Spinal cord (tissue), 10 donors: ENCODE results near the gene ADGRL3. TPM values are rescaled to one million over a fixed set of nuclear protein-coding genes. Genes with fewer than 3 reads are reported as not detected.
A peak's percentile ranks its signal among the peaks of the same experiment; 100 is the strongest.

Experiments
- DNase-seq, 6 donors: peaks; one replicate each; pipeline versions ENCODE4 v3.0.0 to v3.0.0-alpha.2; 2013 to 2015; ENCODE audit warnings: low spot score in 6 of 6, low read depth in 4 of 6
- H3K27ac ChIP-seq: one replicate; pipeline ENCODE4 v1.5.1; 2013; ENCODE audit warnings: low read depth, low read length, control low read depth
- H3K27me3 ChIP-seq: one replicate; pipeline ENCODE4 v1.6.1; 2013; ENCODE audit warnings: low read length; ENCODE audit not compliant: control insufficient read depth, insufficient read depth
- H3K36me3 ChIP-seq: one replicate; pipeline ENCODE4 v1.6.1; 2013; ENCODE audit warnings: low read length; ENCODE audit not compliant: control insufficient read depth, insufficient read depth
- H3K4me1 ChIP-seq: one replicate; pipeline ENCODE4 v1.6.1; 2013; ENCODE audit warnings: low read length; ENCODE audit not compliant: control insufficient read depth, insufficient read depth
- H3K4me3 ChIP-seq: one replicate; pipeline ENCODE4 v1.5.1; 2013; ENCODE audit warnings: low read depth, low read length, control low read depth
- H3K9me3 ChIP-seq: one replicate; pipeline ENCODE4 v1.6.1; 2013; ENCODE audit warnings: low read length; ENCODE audit not compliant: control insufficient read depth, insufficient read depth
- WGBS: methylation state at CpG from one replicate; pipeline ENCODE4 v1.1.5; 2013; ENCODE audit warnings: missing lambda C conversion rate; ENCODE audit not compliant: insufficient coverage; 5-methylcytosine and 5-hydroxymethylcytosine counted together
- polyA plus RNA-seq, 2 donors: library from polyadenylated mRNA; unstranded; fragments of 120-200 nt; gene quantifications; one replicate each; pipeline ENCODE4 v1.2.1, GENCODE V29; 2013; ENCODE audit not compliant: insufficient read length in 2 of 2
- total RNA-seq, 2 donors: library from RNA; depleted of rRNA in 1 of 2; stranded (reverse); fragments of 120-200 nt in 1 of 2; fragments of >200 nt in 1 of 2; gene quantifications; one replicate each; pipeline versions ENCODE4 v1.2.3 to v1.2.4, GENCODE V29; 2013 to 2014
- donor health status: healthy.

The ADGRL3 gene
- total and polyA plus RNA-seq, 4 donors = 76.2 to 220 (median 114) TPM

DNA sequence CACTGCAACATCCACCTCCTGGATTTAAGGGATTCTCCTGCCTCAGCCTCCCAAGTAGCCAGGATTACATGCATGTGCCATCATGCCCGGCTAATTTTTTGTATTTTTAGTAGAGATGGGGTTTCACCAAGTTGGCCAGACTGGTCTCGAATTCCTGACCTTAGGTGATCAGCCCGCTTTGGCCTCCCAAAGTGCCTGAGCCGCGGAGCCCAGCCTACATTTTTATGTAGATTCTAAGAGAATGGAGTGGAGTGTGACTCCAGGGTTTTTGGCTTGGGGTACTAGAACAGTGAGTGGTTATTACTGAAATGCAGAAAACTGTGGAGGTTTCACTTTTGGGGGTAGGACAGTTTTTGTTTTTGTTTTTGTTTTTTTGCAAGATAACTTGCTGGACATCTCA, 806.0 kb downstream of the ADGRL3 start:
- Histone ChIP-seq H3K4me1 (no peaks in the 10 kb centered on the region), H3K27me3 (no peaks in the 10 kb centered on the region), H3K36me3 (no peaks in the 10 kb centered on the region), H3K9me3 (no peaks in the 10 kb centered on the region), H3K4me3 (no peak overlapping the region), H3K27ac (no peak overlapping the region)
- DNase-seq = no peak
- WGBS = 95% methylated on average over 5 of the region's 5 CpGs

GRCh38 chr4:62015043-62015739, 815.1 kb downstream of the ADGRL3 start:
- Histone ChIP-seq H3K4me1 (no peaks in the 10 kb centered on the region), H3K27me3 (no peaks in the 10 kb centered on the region), H3K4me3 (no peak overlapping the region), H3K9me3 (no peaks in the 10 kb centered on the region), H3K36me3 (no peaks in the 10 kb centered on the region), H3K27ac (no peak overlapping the region)
- no CpG with 5 or more reads among the region's 3 CpGs for WGBS
- DNase-seq = peak in 1 of 6 donors; percentile 34

DNA sequence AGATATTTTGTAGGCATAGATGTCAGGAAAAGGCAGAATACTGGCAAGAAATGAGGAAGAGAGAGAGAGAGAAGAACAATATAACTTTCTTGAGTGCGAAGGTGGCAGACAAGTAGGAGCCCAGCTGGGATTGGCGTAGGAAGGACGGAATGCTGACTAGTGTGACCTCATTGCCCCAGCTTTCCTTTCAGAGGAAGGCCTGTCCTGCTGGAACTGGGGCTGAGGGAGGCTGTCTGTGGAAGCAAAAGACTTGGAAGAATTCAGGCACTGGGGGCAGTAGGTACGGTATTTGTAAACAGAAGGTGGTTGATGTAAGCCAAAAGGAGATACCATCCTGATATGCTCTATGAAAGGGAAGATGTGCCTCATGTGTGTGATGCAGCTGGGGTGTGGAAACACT, 818.4 kb downstream of the ADGRL3 start:
- no peak overlapping the region for H3K27ac ChIP-seq
- H3K4me1 ChIP-seq = no peaks in the 10 kb centered on the region
- H3K36me3 ChIP-seq = no peaks in the 10 kb centered on the region
- WGBS = 95% methylated on average over 4 of the region's 4 CpGs
- no peaks in the 10 kb centered on the region for H3K27me3 ChIP-seq
- no peak for DNase-seq
- no peak overlapping the region for H3K4me3 ChIP-seq
- no peaks in the 10 kb centered on the region for H3K9me3 ChIP-seq

- no peaks in the 10 kb centered on the region for H3K36me3 ChIP-seq
- no peak overlapping the region for H3K27ac ChIP-seq
- no peak for DNase-seq
- no peaks in the 10 kb centered on the region for H3K4me1 ChIP-seq
- no peaks in the 10 kb centered on the region for H3K9me3 ChIP-seq
- H3K27me3 ChIP-seq = no peaks in the 10 kb centered on the region
- WGBS = no CpG with 5 or more reads among the region's 3 CpGs
- H3K4me3 ChIP-seq = no peak overlapping the region
Measured at GRCh38 chr4:62023633-62024032, 823.5 kb downstream of the ADGRL3 start.

DNA sequence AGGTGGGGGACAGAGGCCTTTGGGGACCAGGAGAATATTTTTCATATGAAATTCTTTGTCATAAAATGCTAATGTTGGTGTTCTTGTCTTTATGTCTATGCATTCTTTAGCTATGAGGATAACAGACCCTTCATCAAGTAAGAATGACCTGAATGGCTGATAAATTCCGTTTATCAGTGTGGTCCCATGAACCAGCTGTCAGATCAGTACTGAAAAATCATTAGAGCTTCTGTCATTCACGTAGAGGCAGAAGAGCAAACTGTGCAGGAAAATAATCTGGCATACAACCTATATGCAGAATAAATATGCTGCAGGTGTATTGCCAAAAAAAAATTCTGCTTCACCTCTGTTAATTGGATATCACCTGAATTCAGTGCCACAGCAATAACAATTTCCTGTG, 828.6 kb downstream of the ADGRL3 start:
- Histone ChIP-seq H3K9me3 (no peaks in the 10 kb centered on the region), H3K27ac (no peak overlapping the region), H3K36me3 (no peaks in the 10 kb centered on the region), H3K4me3 (no peak overlapping the region), H3K27me3 (no peaks in the 10 kb centered on the region), H3K4me1 (no peaks in the 10 kb centered on the region)
- WGBS = 67% methylated on average over 1 of the region's 2 CpGs
- peak in 1 of 6 donors; percentile 18 for DNase-seq

DNA sequence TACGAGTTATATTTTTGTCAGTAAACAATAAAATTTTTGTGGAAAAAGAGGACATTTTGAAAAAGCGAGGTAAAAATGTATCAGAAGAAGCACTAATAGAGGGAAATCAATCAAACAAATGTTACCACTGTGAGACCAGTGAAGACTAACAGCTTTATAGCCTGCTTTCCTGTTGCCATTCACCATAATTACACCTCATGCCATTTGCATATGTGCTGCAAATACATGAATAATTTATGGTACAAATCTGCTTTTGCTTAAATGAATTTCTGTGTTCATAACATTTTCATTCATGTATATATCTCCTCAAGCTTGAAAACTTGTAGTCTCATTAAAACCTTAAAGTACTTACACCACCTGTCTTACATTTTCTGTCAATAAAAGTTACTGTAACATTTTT, 830.8 kb downstream of the ADGRL3 start:
- H3K9me3 ChIP-seq = no peaks in the 10 kb centered on the region
- H3K36me3 ChIP-seq = no peaks in the 10 kb centered on the region
- no peak overlapping the region for H3K27ac ChIP-seq
- H3K4me1 ChIP-seq = no peaks in the 10 kb centered on the region
- DNase-seq = peak in 2 of 6 donors; percentile 25 to 41
- WGBS = no CpG with 5 or more reads among the region's 2 CpGs
- no peak overlapping the region for H3K4me3 ChIP-seq
- no peaks in the 10 kb centered on the region for H3K27me3 ChIP-seq

- no peaks in the 10 kb centered on the region for H3K36me3 ChIP-seq
- no peaks in the 10 kb centered on the region for H3K9me3 ChIP-seq
- WGBS = 87% methylated on average over 3 of the region's 5 CpGs
- no peaks in the 10 kb centered on the region for H3K4me1 ChIP-seq
- no peaks in the 10 kb centered on the region for H3K27me3 ChIP-seq
- H3K4me3 ChIP-seq = no peak overlapping the region
- DNase-seq = no peak
- no peak overlapping the region for H3K27ac ChIP-seq
Measured at GRCh38 chr4:62037571-62037970, 837.4 kb downstream of the ADGRL3 start.

DNA sequence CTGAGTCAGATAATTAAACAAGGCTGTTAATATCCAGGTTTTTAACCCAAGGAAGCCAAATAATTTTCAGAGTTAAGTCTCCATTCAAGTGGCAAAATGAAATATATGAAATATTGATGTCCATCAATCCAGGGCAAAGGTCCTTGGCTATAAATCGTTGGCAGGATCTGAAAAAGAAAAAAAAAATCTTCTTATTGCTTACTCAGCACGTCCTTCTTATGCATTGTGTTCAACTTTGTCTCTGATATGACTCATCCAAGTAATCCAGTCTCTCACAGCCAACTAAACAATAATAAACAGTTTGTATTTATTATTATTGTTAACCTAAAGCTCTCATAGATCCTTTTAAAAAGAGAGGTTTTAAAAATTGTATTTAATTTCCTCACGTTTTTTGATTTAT, 851.2 kb downstream of the ADGRL3 start:
- no peak for DNase-seq
- H3K4me3 ChIP-seq = no peak overlapping the region
- H3K4me1 ChIP-seq = no peaks in the 10 kb centered on the region
- no CpG with 5 or more reads among the region's 3 CpGs for WGBS
- no peaks in the 10 kb centered on the region for H3K27me3 ChIP-seq
- H3K27ac ChIP-seq = no peak overlapping the region
- no peaks in the 10 kb centered on the region for H3K9me3 ChIP-seq
- no peaks in the 10 kb centered on the region for H3K36me3 ChIP-seq

- no peaks in the 10 kb centered on the region for H3K27me3 ChIP-seq
- no peak overlapping the region for H3K27ac ChIP-seq
- H3K4me1 ChIP-seq = no peaks in the 10 kb centered on the region
- H3K4me3 ChIP-seq = no peak overlapping the region
- no peaks in the 10 kb centered on the region for H3K36me3 ChIP-seq
- no peak for DNase-seq
- H3K9me3 ChIP-seq = no peaks in the 10 kb centered on the region
Measured at GRCh38 chr4:62053974-62054373, 853.8 kb downstream of the ADGRL3 start.

GRCh38 chr4:62057031-62057430, 856.9 kb downstream of the ADGRL3 start:
- DNase-seq = peak in 1 of 6 donors; percentile 6
- H3K9me3 ChIP-seq = no peaks in the 10 kb centered on the region
- no CpG with 5 or more reads among the region's 1 CpG for WGBS

More at GRCh38 chr4:62057031-62057430, 856.9 kb downstream of the ADGRL3 start:
- no peaks in the 10 kb centered on the region for H3K36me3 ChIP-seq
- H3K4me3 ChIP-seq = no peak overlapping the region
- H3K4me1 ChIP-seq = no peaks in the 10 kb centered on the region
- no peaks in the 10 kb centered on the region for H3K27me3 ChIP-seq
- no peak overlapping the region for H3K27ac ChIP-seq
